Measurements from ENCODE around the gene BCL3. TPM values are rescaled to one million over a fixed set of nuclear protein-coding genes. Genes with fewer than 3 reads are reported as not detected.

Gene BCL3
- total RNA-seq, 1 donor from 2014 or later, result 19.1 TPM

DNA sequence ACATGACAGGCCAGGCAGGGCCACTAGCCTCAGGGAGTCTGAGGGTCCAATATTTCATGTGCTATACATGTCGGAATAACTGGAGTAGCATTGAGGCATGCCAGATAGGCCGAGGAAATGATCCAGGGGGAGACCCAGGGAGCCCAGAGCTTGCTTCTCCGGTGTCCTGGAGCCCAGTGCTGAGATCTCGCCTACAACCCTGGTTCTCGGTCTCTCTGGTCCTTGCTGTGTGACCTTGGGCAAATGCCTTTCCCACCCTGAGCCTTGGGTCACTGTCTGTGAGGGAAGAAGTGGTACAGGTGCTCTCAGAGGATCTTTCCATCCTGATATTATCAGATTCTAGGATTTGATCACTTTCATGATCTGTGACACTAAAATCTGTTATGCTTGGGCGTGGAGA lies 40.5 kb downstream of the BCL3 start:
- H3K27me3 ChIP-seq (ENCODE audit: control insufficient read depth, insufficient read depth, low read length), result no peaks in the 10 kb centered on the region
- no peaks in the 10 kb centered on the region for H3K36me3 ChIP-seq (ENCODE audit: control insufficient read depth, insufficient read depth, low read length)

GRCh38 chr19:44789943-44790483 lies 41.5 kb downstream of the BCL3 start:
- TF ChIP-seq, protein P1, sequence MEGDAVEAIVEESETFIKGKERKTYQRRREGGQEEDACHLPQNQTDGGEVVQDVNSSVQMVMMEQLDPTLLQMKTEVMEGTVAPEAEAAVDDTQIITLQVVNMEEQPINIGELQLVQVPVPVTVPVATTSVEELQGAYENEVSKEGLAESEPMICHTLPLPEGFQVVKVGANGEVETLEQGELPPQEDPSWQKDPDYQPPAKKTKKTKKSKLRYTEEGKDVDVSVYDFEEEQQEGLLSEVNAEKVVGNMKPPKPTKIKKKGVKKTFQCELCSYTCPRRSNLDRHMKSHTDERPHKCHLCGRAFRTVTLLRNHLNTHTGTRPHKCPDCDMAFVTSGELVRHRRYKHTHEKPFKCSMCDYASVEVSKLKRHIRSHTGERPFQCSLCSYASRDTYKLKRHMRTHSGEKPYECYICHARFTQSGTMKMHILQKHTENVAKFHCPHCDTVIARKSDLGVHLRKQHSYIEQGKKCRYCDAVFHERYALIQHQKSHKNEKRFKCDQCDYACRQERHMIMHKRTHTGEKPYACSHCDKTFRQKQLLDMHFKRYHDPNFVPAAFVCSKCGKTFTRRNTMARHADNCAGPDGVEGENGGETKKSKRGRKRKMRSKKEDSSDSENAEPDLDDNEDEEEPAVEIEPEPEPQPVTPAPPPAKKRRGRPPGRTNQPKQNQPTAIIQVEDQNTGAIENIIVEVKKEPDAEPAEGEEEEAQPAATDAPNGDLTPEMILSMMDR (IDR thresholded peaks at IDR 0.05; ENCODE audit: insufficient read depth, low read length, poor library complexity, severe bottlenecking), result no peak
- no peak for DNase-seq (ENCODE audit: low read depth)
- no peak overlapping the region for H3K4me3 ChIP-seq (ENCODE audit: low read depth, low read length)
- no peaks in the 10 kb centered on the region for H3K27me3 ChIP-seq (ENCODE audit: control insufficient read depth, insufficient read depth, low read length)
- no peaks in the 10 kb centered on the region for H3K36me3 ChIP-seq (ENCODE audit: control insufficient read depth, insufficient read depth, low read length)

More for the DNA sequence above, 40.5 kb downstream of the BCL3 start:
- TF ChIP-seq, protein P1 (IDR thresholded peaks at IDR 0.05; ENCODE audit: insufficient read depth, low read length, poor library complexity, severe bottlenecking), result no peak
- DNase-seq (ENCODE audit: low read depth), result no peak
- H3K4me3 ChIP-seq (ENCODE audit: low read depth, low read length), result no peak overlapping the region

DNA sequence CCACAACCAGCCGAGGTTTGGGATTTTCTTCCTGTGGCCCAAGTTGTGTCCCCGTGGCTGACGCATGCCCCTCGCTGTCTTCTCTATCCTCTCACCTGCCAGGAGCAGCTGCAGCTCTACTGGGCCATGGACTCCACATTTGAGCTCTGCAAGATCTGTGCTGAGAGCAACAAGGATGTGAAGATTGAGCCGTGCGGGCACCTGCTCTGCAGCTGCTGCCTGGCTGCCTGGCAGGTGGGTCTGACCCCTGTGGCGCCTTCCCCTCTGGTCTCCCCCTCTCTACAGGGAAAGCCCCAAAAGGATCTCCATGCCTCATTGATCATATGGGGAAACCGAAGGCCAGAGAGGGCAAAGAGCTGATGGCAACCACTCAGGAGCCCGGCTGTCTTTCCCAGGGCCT lies 43.8 kb downstream of the BCL3 start:
- H3K27me3 ChIP-seq (ENCODE audit: control insufficient read depth, insufficient read depth, low read length), result no peaks in the 10 kb centered on the region
- no peaks in the 10 kb centered on the region for H3K36me3 ChIP-seq (ENCODE audit: control insufficient read depth, insufficient read depth, low read length)
- TF ChIP-seq, protein P1 (IDR thresholded peaks at IDR 0.05; ENCODE audit: insufficient read depth, low read length, poor library complexity, severe bottlenecking), result no peak
- DNase-seq (ENCODE audit: low read depth), result no peak
- H3K4me3 ChIP-seq (ENCODE audit: low read depth, low read length), result no peak overlapping the region

- no peaks in the 10 kb centered on the region for H3K36me3 ChIP-seq (ENCODE audit: control insufficient read depth, insufficient read depth, low read length)
- no peak for DNase-seq (ENCODE audit: low read depth)
- TF ChIP-seq, protein P1 (IDR thresholded peaks at IDR 0.05; ENCODE audit: insufficient read depth, low read length, poor library complexity, severe bottlenecking), result no peak
- no peaks in the 10 kb centered on the region for H3K27me3 ChIP-seq (ENCODE audit: control insufficient read depth, insufficient read depth, low read length)
- no peak overlapping the region for H3K4me3 ChIP-seq (ENCODE audit: low read depth, low read length)
Observed at GRCh38 chr19:44794610-44795009, 46.1 kb downstream of the BCL3 start.

GRCh38 chr19:44795398-44795987 lies 47.0 kb downstream of the BCL3 start:
- no peaks in the 10 kb centered on the region for H3K36me3 ChIP-seq (ENCODE audit: control insufficient read depth, insufficient read depth, low read length)
- no peaks in the 10 kb centered on the region for H3K27me3 ChIP-seq (ENCODE audit: control insufficient read depth, insufficient read depth, low read length)
- no peak for DNase-seq (ENCODE audit: low read depth)
- TF ChIP-seq, protein P1 (IDR thresholded peaks at IDR 0.05; ENCODE audit: insufficient read depth, low read length, poor library complexity, severe bottlenecking), result no peak
- H3K4me3 ChIP-seq (ENCODE audit: low read depth, low read length), result no peak overlapping the region

DNA sequence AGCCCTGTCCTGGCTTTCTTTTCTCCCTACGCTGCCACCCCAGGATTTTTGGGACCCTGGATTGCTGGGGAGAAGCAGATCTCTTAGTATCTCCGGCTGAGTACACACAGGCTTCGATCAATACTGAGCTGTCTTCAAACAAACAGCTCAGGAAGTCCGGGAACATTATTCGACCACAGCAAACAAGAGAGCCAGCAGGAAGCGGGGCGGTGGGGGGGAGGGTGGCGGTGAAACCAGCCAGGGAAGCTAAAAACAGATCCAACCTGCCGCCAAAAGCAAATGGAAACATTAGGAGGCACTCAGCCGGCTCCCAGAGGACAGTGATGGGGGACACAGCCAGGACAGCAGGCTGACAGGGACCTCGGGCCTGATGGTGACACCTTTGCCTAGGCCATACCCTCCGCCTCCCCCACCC lies 48.2 kb downstream of the BCL3 start:
- TF ChIP-seq, protein P1 (IDR thresholded peaks at IDR 0.05; ENCODE audit: insufficient read depth, low read length, poor library complexity, severe bottlenecking), result no peak
- H3K27me3 ChIP-seq (ENCODE audit: control insufficient read depth, insufficient read depth, low read length), result no peaks in the 10 kb centered on the region
- DNase-seq (ENCODE audit: low read depth), result no peak
- no peaks in the 10 kb centered on the region for H3K36me3 ChIP-seq (ENCODE audit: control insufficient read depth, insufficient read depth, low read length)
- no peak overlapping the region for H3K4me3 ChIP-seq (ENCODE audit: low read depth, low read length)
